GM19035 (cell line): ENCODE data around the gene PRKN.

Experiments
- ATAC-seq: cut with Tn5 transposase; IDR thresholded peaks from one replicate; pipeline ENCODE4 v1.9.1; 2021; ENCODE audit not compliant: unreplicated experiment

The PRKN gene

GRCh38 chr6:161444464-161444863, 1283.1 kb downstream of the PRKN start:
- ATAC-seq = no peak

GRCh38 chr6:161443848-161444247, 1283.7 kb downstream of the PRKN start:
- ATAC-seq = no peak

GRCh38 chr6:161442420-161442819, 1285.1 kb downstream of the PRKN start:
- no peak for ATAC-seq

- ATAC-seq = no peak
Observed at GRCh38 chr6:161440299-161440698, 1287.3 kb downstream of the PRKN start.

- no peak for ATAC-seq
Observed at GRCh38 chr6:161439093-161439492, 1288.5 kb downstream of the PRKN start.

- ATAC-seq = no peak
Observed at GRCh38 chr6:161438430-161439030, 1289.0 kb downstream of the PRKN start.

GRCh38 chr6:161437851-161438250, 1289.7 kb downstream of the PRKN start:
- no peak for ATAC-seq

GRCh38 chr6:161436106-161436876, 1291.3 kb downstream of the PRKN start:
- ATAC-seq = no peak

- no peak for ATAC-seq
Observed at GRCh38 chr6:161435748-161436070, 1291.9 kb downstream of the PRKN start.

GRCh38 chr6:161434921-161435747, 1292.4 kb downstream of the PRKN start:
- no peak for ATAC-seq

- ATAC-seq = no peak
Observed at GRCh38 chr6:161434350-161434749, 1293.2 kb downstream of the PRKN start.

- no peak for ATAC-seq
Observed at GRCh38 chr6:161432546-161432945, 1295.0 kb downstream of the PRKN start.

- no peak for ATAC-seq
Observed at GRCh38 chr6:161429921-161430490, 1297.6 kb downstream of the PRKN start.

GRCh38 chr6:161424421-161424820, 1303.1 kb downstream of the PRKN start:
- ATAC-seq = no peak

GRCh38 chr6:161422710-161423680, 1304.6 kb downstream of the PRKN start:
- ATAC-seq = no peak

- ATAC-seq = peak; percentile 71
Observed at GRCh38 chr6:161418463-161418945, 1309.1 kb downstream of the PRKN start.

- ATAC-seq = no peak
Observed at GRCh38 chr6:161417717-161418462, 1309.7 kb downstream of the PRKN start.

GRCh38 chr6:161415302-161415855, 1312.2 kb downstream of the PRKN start:
- no peak for ATAC-seq

GRCh38 chr6:161414707-161415106, 1312.9 kb downstream of the PRKN start:
- ATAC-seq = no peak
